Gastrocnemius medialis (tissue), 4 donors: ENCODE measurements around the gene PSRC1. TPM values are rescaled to one million over a fixed set of nuclear protein-coding genes. Genes with fewer than 3 reads are reported as not detected.
"Not testable (repeated sequence)": the region's sequence is repeated elsewhere in the genome, so short reads cannot be mapped to it uniquely, and the experiment has no call there.

Source experiments
- ATAC-seq, 2 donors: fragments of 150-250 bp; one replicate each; pipeline ENCODE4 v1.9.1; 2016
- DNase-seq, 2 donors: peaks; one replicate each; pipeline ENCODE4 v3.0.0-alpha.2; 2019
- H3K27ac ChIP-seq, 4 donors: fragments of 200-600 bp; sonication (generic); 1 replicate in 1 of 4; 2 replicates in 3 of 4; pipeline ENCODE4 v1.5.1; 2016 to 2018; ENCODE audit warnings: mild to moderate bottlenecking in 2 of 4, moderate library complexity in 1 of 4
- H3K27me3 ChIP-seq, 3 donors: fragments of 200-600 bp; sonication (generic) in 2 of 3; 1 replicate in 1 of 3; 2 replicates in 2 of 3; pipeline versions ENCODE4 v1.5.1 to v1.6.0; 2016 to 2019; ENCODE audit warnings: mild to moderate bottlenecking in 1 of 3, moderate library complexity in 1 of 3
- H3K36me3 ChIP-seq, 2 donors: fragments of 200-600 bp; sonication (generic) in 1 of 2; one replicate each; pipeline ENCODE4 v1.5.1; 2017 to 2018
- H3K4me1 ChIP-seq, 2 donors: fragments of 200-600 bp; sonication (generic) in 1 of 2; one replicate each; pipeline ENCODE4 v1.5.1; 2016 to 2017; ENCODE audit warnings: mild to moderate bottlenecking in 2 of 2
- H3K4me3 ChIP-seq, 4 donors: fragments of 200-600 bp; sonication (generic) in 3 of 4; 1 replicate in 1 of 4; 2 replicates in 3 of 4; pipeline ENCODE4 v1.5.1; 2016 to 2019; ENCODE audit warnings: mild to moderate bottlenecking in 2 of 4
- H3K9me3 ChIP-seq, 3 donors: fragments of 200-600 bp; sonication (generic) in 2 of 3; 1 replicate in 1 of 3; 2 replicates in 2 of 3; pipeline ENCODE4 v1.5.1; 2016 to 2019
- CTCF ChIP-seq, 5 experiments: fragments of 450-650 bp in 3 of 5; fragments of 200-600 bp in 2 of 5; sonication (generic) in 2 of 5; IDR thresholded peaks in 4 of 5; conservative IDR thresholded peaks in 1 of 5; 1 replicate in 4 of 5; 2 replicates in 1 of 5; pipeline ENCODE4 v1.5.1; 2016 to 2019; ENCODE audit warnings: antibody characterized with exemption in 5 of 5, mild to moderate bottlenecking in 3 of 5, moderate library complexity in 3 of 5
- POLR2A ChIP-seq, 2 donors: fragments of 450-650 bp; IDR thresholded peaks; one replicate each; pipeline ENCODE4 v1.6.1; 2017; ENCODE audit warnings: antibody characterized with exemption in 2 of 2, mild to moderate bottlenecking in 2 of 2, moderate library complexity in 2 of 2
- in situ Hi-C, 4 donors: fragments of 200-750 bp; cut with MboI; loops; one replicate each; pipeline versions ENCODE4 v1.15.0 to v1.8.0; 2017; ENCODE audit warnings: low sequenced_read_pairs in 4 of 4
- intact Hi-C: fragments of 100-400 bp; cut with DNase I; formaldehyde crosslinking; loops from one replicate; pipeline ENCODE4 v1.15.1; 2023; ENCODE audit warnings: low total_unique reads
- total RNA-seq, 4 donors: library from RNA; depleted of rRNA; stranded (reverse); fragments of >200 nt; gene quantifications; one replicate each; pipeline versions ENCODE4 v1.1.0 to v1.2.3, GENCODE V29; 2016

The PSRC1 gene
- total RNA-seq, 4 donors from 2014 or later = 0.19 to 2.3 (median 0.84) TPM; not detected in 1

GRCh38 chr1:109293026-109293425, 10.1 kb upstream of the PSRC1 start:
- ATAC-seq (no peak), DNase-seq (no peak)
- H3K27ac ChIP-seq = no peak overlapping the region
- intact Hi-C loops (no loop called here), in situ Hi-C loops (loop anchor here in 1 of 4 donors (25.0 kb wide), 1 partner anchor 244 kb away; the partner anchor contains the start of genes GNAI3 and GPR61)
- no peaks in the 10 kb centered on the region for H3K36me3 ChIP-seq
- peaks cover 0 to 9% (median 0%) of the 10 kb centered on the region in 3 donors for H3K27me3 ChIP-seq
- TF ChIP-seq CTCF (IDR thresholded peaks at IDR 0.05 in 4 of 5, conservative IDR thresholded peaks at IDR 0.05 in 1 of 5) (no peak), POLR2A (IDR thresholded peaks at IDR 0.05) (no peak)
- no peak overlapping the region for H3K4me3 ChIP-seq
- no peaks in the 10 kb centered on the region for H3K4me1 ChIP-seq
- H3K9me3 ChIP-seq = no peaks in the 10 kb centered on the region

- H3K27me3 ChIP-seq = peaks cover 0 to 9% (median 0%) of the 10 kb centered on the region in 3 donors
- intact Hi-C loops (no loop called here), in situ Hi-C loops (loop anchor here in 1 of 4 donors (25.0 kb wide), 1 partner anchor 245 kb away; the partner anchor contains the start of genes GNAI3 and GPR61)
- TF ChIP-seq POLR2A (IDR thresholded peaks at IDR 0.05) (no peak), CTCF (IDR thresholded peaks at IDR 0.05 in 4 of 5, conservative IDR thresholded peaks at IDR 0.05 in 1 of 5) (no peak)
- H3K9me3 ChIP-seq = no peaks in the 10 kb centered on the region
- H3K4me3 ChIP-seq = no peak overlapping the region
- H3K4me1 ChIP-seq = no peaks in the 10 kb centered on the region
- DNase-seq (no peak), ATAC-seq (no peak)
- no peaks in the 10 kb centered on the region for H3K36me3 ChIP-seq
- no peak overlapping the region for H3K27ac ChIP-seq
Observed at GRCh38 chr1:109292364-109292763, 9.4 kb upstream of the PSRC1 start.

DNA sequence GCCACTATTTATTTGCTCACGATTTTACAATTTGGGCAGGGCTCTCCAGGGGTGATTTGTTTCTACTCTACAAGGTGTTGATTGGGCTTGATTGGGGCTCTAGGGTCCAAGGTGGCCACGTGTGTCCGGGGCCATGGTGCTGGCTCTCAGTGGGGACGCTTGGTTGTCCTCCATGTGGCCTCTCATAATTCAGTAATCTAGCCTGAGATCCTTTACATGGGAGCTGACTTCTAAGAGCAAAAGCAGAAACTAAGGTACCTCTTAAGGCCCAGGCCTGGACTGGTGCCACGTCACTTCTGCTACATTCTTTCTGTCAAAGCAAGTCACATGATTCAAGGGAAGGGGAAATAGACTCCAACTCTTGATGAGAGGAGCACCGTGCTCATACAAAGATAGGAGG, 8.1 kb upstream of the PSRC1 start:
- in situ Hi-C loops (loop anchor here in 1 of 4 donors (25.0 kb wide), 1 partner anchor 246 kb away; the partner anchor contains the start of genes GNAI3 and GPR61), intact Hi-C loops (no loop called here)
- no peak for DNase-seq
- peaks cover 0 to 4% (median 0%) of the 10 kb centered on the region in 3 donors for H3K27me3 ChIP-seq
- TF ChIP-seq POLR2A (IDR thresholded peaks at IDR 0.05) (no peak), CTCF (IDR thresholded peaks at IDR 0.05 in 4 of 5, conservative IDR thresholded peaks at IDR 0.05 in 1 of 5) (no peak)
- no peak overlapping the region for H3K27ac ChIP-seq
- no peaks in the 10 kb centered on the region for H3K36me3 ChIP-seq
- no peak overlapping the region for H3K4me3 ChIP-seq
- no peak for ATAC-seq
- H3K4me1 ChIP-seq = no peaks in the 10 kb centered on the region
- no peaks in the 10 kb centered on the region for H3K9me3 ChIP-seq

DNA sequence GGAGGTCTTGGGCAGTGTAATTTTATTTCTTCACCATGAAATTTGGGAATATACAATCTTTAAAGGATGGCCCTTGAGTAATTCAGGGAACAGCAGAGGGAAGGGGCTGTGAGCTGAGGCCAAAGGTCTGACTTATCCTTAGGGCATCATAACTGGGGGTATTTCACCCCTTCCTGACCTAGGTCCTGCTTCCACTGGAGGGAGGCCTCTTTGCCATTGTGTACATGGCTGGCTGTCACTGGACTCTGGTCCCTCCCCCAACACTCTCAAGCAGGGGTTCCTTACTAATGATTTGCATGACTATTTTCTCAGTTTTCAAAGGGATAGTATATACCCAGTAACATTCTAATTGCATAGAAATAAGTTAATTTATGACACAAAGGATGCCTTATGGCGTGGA, 7.2 kb upstream of the PSRC1 start:
- Histone ChIP-seq H3K36me3 (no peaks in the 10 kb centered on the region), H3K9me3 (no peaks in the 10 kb centered on the region), H3K27ac (no peak overlapping the region), H3K27me3 (peaks cover 0 to 3% (median 0%) of the 10 kb centered on the region in 3 donors), H3K4me1 (no peaks in the 10 kb centered on the region), H3K4me3 (no peak overlapping the region)
- in situ Hi-C loops (loop anchor here in 1 of 4 donors (25.0 kb wide), 1 partner anchor 247 kb away; the partner anchor contains the start of genes GNAI3 and GPR61), intact Hi-C loops (no loop called here)
- ATAC-seq (no peak), DNase-seq (no peak)
- TF ChIP-seq CTCF (IDR thresholded peaks at IDR 0.05 in 4 of 5, conservative IDR thresholded peaks at IDR 0.05 in 1 of 5) (no peak), POLR2A (IDR thresholded peaks at IDR 0.05) (no peak)

DNA sequence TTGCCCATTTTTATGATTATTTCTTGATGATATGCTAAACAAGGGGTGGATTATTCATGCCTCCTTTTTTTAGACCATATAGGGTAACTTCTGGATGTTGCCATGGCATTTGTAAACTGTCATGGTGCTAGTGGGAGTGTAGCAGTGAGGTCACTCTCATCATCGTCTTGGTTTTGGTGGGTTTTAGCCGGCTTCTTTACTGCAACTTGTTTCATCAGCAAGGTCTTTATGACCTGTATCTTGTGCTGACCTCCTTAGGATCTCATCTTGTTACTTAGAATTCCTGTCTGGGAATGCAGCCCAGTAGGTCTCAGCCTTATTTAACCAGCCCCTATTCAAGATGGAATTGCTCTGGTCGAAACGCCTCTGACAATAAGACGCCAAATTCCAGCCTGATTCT, 3.8 kb upstream of the PSRC1 start:
- H3K4me3 ChIP-seq, H3K9me3 ChIP-seq, DNase-seq, H3K27me3 ChIP-seq, intact Hi-C loops, ATAC-seq, H3K36me3 ChIP-seq, H3K27ac ChIP-seq: not testable (repeated sequence)
- H3K4me1 ChIP-seq = peaks cover 13 to 19% of the 10 kb centered on the region in 2 donors
- in situ Hi-C loops = loop anchor here in 2 of 4 donors (5.0 to 25.0 kb wide), 3 partner anchors 108 to 251 kb away; partner anchors contain the start of genes GNAI3 (in 1 of the 2), GPR61 (in 1 of the 2) and SORT1 (in 1 of the 2)
